ENCODE data around the gene TSPEAR. TPM values are rescaled to one million over a fixed set of nuclear protein-coding genes. Genes with fewer than 3 reads are reported as not detected.

Gene TSPEAR
- total RNA-seq, 6 experiments from 2014 or later, result not detected

GRCh38 chr21:44708866-44709425, 2.4 kb downstream of the TSPEAR start:
- TF ChIP-seq CTCF (IDR thresholded peaks at IDR 0.05), result no peak
- H3K4me3 Mint-ChIP-seq, result no peak overlapping the region
- DNase-seq, result no peak

GRCh38 chr21:44708213-44708865, 3.0 kb downstream of the TSPEAR start:
- Mint-ChIP-seq H3K36me3 (ENCODE audit: low read depth) (no peaks in the 10 kb centered on the region), H3K9me3 (no peaks in the 10 kb centered on the region), H3K4me1 (ENCODE audit: low read depth) (peaks cover 11% of the 10 kb centered on the region), H3K4me3 (no peak overlapping the region), H3K27ac (no peak overlapping the region), H3K27me3 (ENCODE audit: insufficient read depth) (peaks cover 55% of the 10 kb centered on the region)
- TF ChIP-seq CTCF (IDR thresholded peaks at IDR 0.05), result no peak
- DNase-seq, result no peak

More at GRCh38 chr21:44708866-44709425, 2.4 kb downstream of the TSPEAR start:
- Mint-ChIP-seq H3K27me3 (ENCODE audit: insufficient read depth) (peaks cover 62% of the 10 kb centered on the region), H3K9me3 (no peaks in the 10 kb centered on the region), H3K36me3 (ENCODE audit: low read depth) (no peaks in the 10 kb centered on the region), H3K4me1 (ENCODE audit: low read depth) (peaks cover 11% of the 10 kb centered on the region), H3K27ac (no peak overlapping the region)

DNA sequence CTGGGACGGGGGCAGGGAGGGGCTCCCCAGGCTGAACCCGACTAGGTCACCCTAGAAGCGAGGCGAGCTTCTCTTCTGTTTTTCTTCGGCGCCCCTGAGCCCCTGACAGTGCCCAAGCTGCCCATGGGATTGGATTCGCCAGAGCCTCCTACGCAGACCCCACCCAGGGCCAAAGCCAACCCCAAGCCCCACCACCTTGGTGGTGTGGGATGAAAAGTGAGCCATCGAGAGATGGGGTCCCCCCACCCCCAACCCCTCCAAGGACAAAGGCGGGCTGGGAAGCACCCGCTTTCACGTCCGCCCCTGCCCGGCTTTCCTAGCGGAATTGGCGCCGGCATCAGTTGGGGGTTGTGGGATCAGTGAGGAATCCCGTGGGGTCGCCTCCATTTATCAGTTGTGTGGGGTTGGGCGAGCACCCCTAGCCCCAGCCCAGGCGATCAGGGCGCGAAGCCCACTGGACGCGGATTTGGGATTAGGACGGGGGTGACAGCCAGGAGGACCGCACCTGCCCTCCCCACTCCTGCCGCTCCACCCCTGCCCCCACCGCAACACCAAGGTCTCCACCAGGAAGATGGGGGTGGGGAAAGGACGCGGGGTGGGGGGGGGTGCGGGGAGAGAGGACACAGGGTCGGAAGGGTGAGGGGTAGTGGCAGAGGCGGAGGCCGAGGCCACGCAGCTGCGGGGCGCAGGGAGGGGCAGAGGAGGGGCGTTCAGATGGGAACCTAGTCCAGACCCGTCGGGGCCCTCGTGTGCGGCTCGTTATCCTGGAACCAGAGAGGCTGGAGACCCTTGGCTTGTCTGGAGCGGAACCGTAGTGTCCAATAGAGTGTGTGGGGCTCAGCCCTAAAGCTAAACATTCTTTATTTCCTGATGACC, 4.4 kb downstream of the TSPEAR start:
- DNase-seq, result no peak
- H3K27me3 Mint-ChIP-seq (ENCODE audit: insufficient read depth), result peaks cover 49% of the 10 kb centered on the region
- TF ChIP-seq CTCF (IDR thresholded peaks at IDR 0.05), result no peak
- H3K4me1 Mint-ChIP-seq (ENCODE audit: low read depth), result peaks cover 11% of the 10 kb centered on the region
- no peaks in the 10 kb centered on the region for H3K36me3 Mint-ChIP-seq (ENCODE audit: low read depth)
- no peak overlapping the region for H3K4me3 Mint-ChIP-seq
- H3K27ac Mint-ChIP-seq, result no peak overlapping the region
- no peaks in the 10 kb centered on the region for H3K9me3 Mint-ChIP-seq

DNA sequence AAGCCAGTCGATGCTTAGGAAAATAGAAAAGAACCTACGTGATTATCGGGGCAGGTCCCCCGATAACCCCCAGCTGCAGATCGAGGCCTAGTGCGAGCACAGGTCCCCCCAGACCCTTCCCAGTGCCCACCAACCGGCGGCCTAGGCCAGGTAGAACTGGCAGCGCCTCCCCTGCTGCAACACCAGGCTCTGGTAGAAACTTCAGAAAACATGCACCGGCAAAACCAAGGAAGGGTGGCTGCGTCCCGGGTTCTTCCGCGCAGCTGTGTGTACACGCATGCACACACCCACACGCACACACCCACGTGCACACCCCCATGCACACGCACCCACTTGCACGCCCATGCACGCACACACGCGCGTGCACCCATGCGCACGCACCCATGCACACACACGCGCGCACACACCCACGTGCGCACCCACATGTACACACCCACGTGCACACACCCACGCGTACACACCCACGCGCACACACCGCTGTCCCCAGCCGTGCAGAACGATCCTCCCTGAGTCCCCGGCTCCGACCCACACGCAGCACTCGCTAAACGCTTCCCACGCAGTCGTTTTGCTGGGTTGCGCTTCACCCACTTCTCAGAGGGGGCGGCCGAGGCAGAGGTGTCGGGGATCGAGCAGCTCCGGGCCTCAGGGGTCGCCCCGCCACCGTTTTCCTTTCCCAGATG, 5.2 kb downstream of the TSPEAR start:
- TF ChIP-seq CTCF (IDR thresholded peaks at IDR 0.05), result no peak
- H3K4me1 Mint-ChIP-seq (ENCODE audit: low read depth), result peaks cover 11% of the 10 kb centered on the region
- no peaks in the 10 kb centered on the region for H3K9me3 Mint-ChIP-seq
- no peak for DNase-seq
- H3K27me3 Mint-ChIP-seq (ENCODE audit: insufficient read depth), result peaks cover 53% of the 10 kb centered on the region
- H3K36me3 Mint-ChIP-seq (ENCODE audit: low read depth), result no peaks in the 10 kb centered on the region
- no peak overlapping the region for H3K4me3 Mint-ChIP-seq
- H3K27ac Mint-ChIP-seq, result no peak overlapping the region

DNA sequence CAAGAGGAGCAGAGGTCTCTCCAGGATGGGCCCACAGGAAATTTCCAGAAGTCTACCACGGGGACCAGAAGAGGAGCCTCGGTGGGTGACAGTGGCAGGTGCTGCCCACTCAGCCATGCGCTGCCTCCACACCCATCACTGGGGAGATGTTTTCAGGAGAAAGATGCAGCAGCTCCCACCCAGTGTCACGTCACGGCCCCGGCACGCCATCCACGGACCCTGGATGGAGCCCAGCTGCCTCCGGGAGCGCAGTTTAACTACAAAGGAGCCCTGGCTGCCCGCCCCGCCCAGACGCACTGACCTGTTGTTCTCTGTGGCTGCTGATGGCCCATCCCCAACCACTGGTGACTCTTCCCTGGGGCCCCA, 6.8 kb downstream of the TSPEAR start:
- Mint-ChIP-seq H3K27ac (no peak overlapping the region), H3K4me3 (no peak overlapping the region), H3K36me3 (ENCODE audit: low read depth) (no peaks in the 10 kb centered on the region), H3K9me3 (no peaks in the 10 kb centered on the region), H3K4me1 (ENCODE audit: low read depth) (peaks cover 6% of the 10 kb centered on the region), H3K27me3 (ENCODE audit: insufficient read depth) (peaks cover 66% of the 10 kb centered on the region)
- DNase-seq, result no peak
- TF ChIP-seq CTCF (IDR thresholded peaks at IDR 0.05), result no peak
